PC-3 (cell line): ENCODE measurements around the gene HOXA9. TPM values are rescaled to one million over a fixed set of nuclear protein-coding genes. Genes with fewer than 3 reads are reported as not detected.

Source experiments
- ATAC-seq: fragments of 200-7000 bp; cut with Tn5 transposase; 2 replicates; pipeline ENCODE4 v1.9.1; 2020; ENCODE audit warnings: mild to moderate bottlenecking, moderate library complexity
- BruUV-seq: library from RNA; stranded (reverse); fragments of 400-500 nt; replicated peaks from 2 replicates; lab custom pipeline; 2021; lab: Mats Ljungman, UMichigan
- CTCF ChIA-PET: fragments of 300-600 bp; sonication (Branson Sonifier 250); formaldehyde crosslinking; loops from one replicate; lab custom pipeline; 2022; ENCODE audit warnings: antibody characterized with exemption; lab: Charles Lee
- POLR2A ChIA-PET: fragments of 300-600 bp; sonication (Branson Sonifier 250); formaldehyde crosslinking; loops from one replicate; lab custom pipeline; 2022; ENCODE audit warnings: antibody characterized with exemption; ENCODE audit not compliant: unreplicated experiment; lab: Charles Lee
- DNase-seq: peaks from one replicate; pipeline ENCODE4 v3.0.0-alpha.2; 2015
- H2AFZ ChIP-seq: fragments of 300-600 bp; sonication (generic); 2 replicates; pipeline ENCODE4 v1.6.0; 2016; ENCODE audit warnings: antibody characterized with exemption, low read length
- H3F3A ChIP-seq: fragments of 300-600 bp; sonication (generic); one replicate; pipeline ENCODE4 v1.6.0; 2017; ENCODE audit warnings: antibody characterized with exemption, low read length, control low read depth, mild to moderate bottlenecking; ENCODE audit not compliant: unreplicated experiment
- H3K27ac ChIP-seq: fragments of 300-600 bp; sonication (generic); 2 replicates; pipeline ENCODE4 v1.5.1; 2016; ENCODE audit warnings: mild to moderate bottlenecking, low read length
- H3K27me3 ChIP-seq: fragments of 300-600 bp; sonication (generic); 2 replicates; pipeline ENCODE4 v1.6.1; 2016; ENCODE audit warnings: low read length, mixed read lengths
- H3K36me3 ChIP-seq: fragments of 300-600 bp; sonication (generic); 2 replicates; pipeline ENCODE4 v1.6.1; 2016; ENCODE audit warnings: low read depth, mixed run types, low read length, mixed read lengths
- H3K4me1 ChIP-seq: fragments of 300-600 bp; sonication (generic); 2 replicates; pipeline ENCODE4 v1.5.1; 2016; ENCODE audit warnings: low read length; ENCODE audit not compliant: insufficient read depth
- H3K4me2 ChIP-seq: fragments of 300-600 bp; sonication (generic); 2 replicates; pipeline ENCODE4 v1.6.0; 2016; ENCODE audit warnings: low read length
- H3K4me3 ChIP-seq: fragments of 300-600 bp; sonication (generic); 2 replicates; pipeline ENCODE4 v1.5.1; 2016; ENCODE audit warnings: mild to moderate bottlenecking, low read length, mixed read lengths
- H3K79me2 ChIP-seq: fragments of 300-600 bp; sonication (generic); 2 replicates; pipeline ENCODE4 v1.6.1; 2017; ENCODE audit warnings: low read length, mixed read lengths
- H3K9ac ChIP-seq: fragments of 300-600 bp; sonication (generic); 2 replicates; pipeline ENCODE4 v1.6.0; 2016; ENCODE audit warnings: mild to moderate bottlenecking, low read length
- H3K9me2 ChIP-seq: fragments of 300-600 bp; sonication (generic); replicated peaks from 2 replicates; pipeline ENCODE4 v1.6.1; 2016; ENCODE audit warnings: mixed run types, low read length, mixed read lengths
- H3K9me3 ChIP-seq: fragments of 300-600 bp; sonication (generic); 2 replicates; pipeline ENCODE4 v1.6.1; 2016; ENCODE audit warnings: low read length, mixed read lengths
- H4K20me1 ChIP-seq: fragments of 300-600 bp; sonication (generic); 2 replicates; pipeline ENCODE4 v1.6.1; 2016; ENCODE audit warnings: low read length, mixed read lengths
- CTCF ChIP-seq: fragments of 300-600 bp; sonication (generic); conservative IDR thresholded peaks from 2 replicates; pipeline ENCODE4 v1.5.1; 2017; ENCODE audit warnings: antibody characterized with exemption, low read depth, mild to moderate bottlenecking, low read length
- EZH2 ChIP-seq: fragments of 300-600 bp; sonication (generic); IDR thresholded peaks from one replicate; pipeline ENCODE4 v1.6.1; 2017; ENCODE audit warnings: antibody characterized with exemption, mild to moderate bottlenecking, low read length; ENCODE audit not compliant: unreplicated experiment
- EZH2phosphoT487 ChIP-seq: fragments of 300-600 bp; sonication (generic); IDR thresholded peaks from 2 replicates; pipeline ENCODE4 v1.6.1; 2018; ENCODE audit warnings: mild to moderate bottlenecking, antibody characterized with exemption, low read length, borderline replicate concordance
- intact Hi-C: fragments of 100-400 bp; cut with micrococcal nuclease; formaldehyde crosslinking; loops from 2 replicates; pipeline ENCODE4 v1.9.0; 2023
- total RNA-seq: library from RNA; depleted of rRNA; stranded (reverse); fragments of >200 nt; gene quantifications from 2 replicates; pipeline ENCODE4 v1.2.3, GENCODE V29; 2014

Gene HOXA9
- total RNA-seq, 1 experiment from 2014 or later = 69.0 TPM

GRCh38 chr7:27126596-27127327 lies 38.6 kb downstream of the HOXA9 start:
- no peak overlapping the region for H3K4me2 ChIP-seq
- H3K27me3 ChIP-seq = no peaks in the 10 kb centered on the region
- intact Hi-C loops = no loop called here
- no peak overlapping the region for H2AFZ ChIP-seq
- no peaks in the 10 kb centered on the region for H4K20me1 ChIP-seq
- no peak overlapping the region for H3K27ac ChIP-seq
- ChIA-PET POLR2A (no interaction called here), CTCF (interaction anchor here (0.7 kb wide), 1 partner anchor 961 kb away, joined by 5 read pairs; no protein-coding TSS in a partner anchor)
- H3K9me3 ChIP-seq = no peaks in the 10 kb centered on the region
- no peak overlapping the region for H3K4me3 ChIP-seq
- no peak for DNase-seq
- ATAC-seq = no peak
- no peak overlapping the region for H3K9ac ChIP-seq
- peaks cover 23% of the 10 kb centered on the region for H3K79me2 ChIP-seq
- no peaks in the 10 kb centered on the region for H3K9me2 ChIP-seq
- TF ChIP-seq EZH2 = no peak
- TF ChIP-seq CTCF = no peak
- TF ChIP-seq EZH2phosphoT487 = no peak
- peaks cover 19% of the 10 kb centered on the region for H3K4me1 ChIP-seq
- BruUV-seq = no TSS peak
- H3K36me3 ChIP-seq = no peaks in the 10 kb centered on the region
- H3F3A ChIP-seq = no peaks in the 10 kb centered on the region

GRCh38 chr7:27125986-27126394 lies 39.3 kb downstream of the HOXA9 start:
- H3K9me2 ChIP-seq = no peaks in the 10 kb centered on the region
- DNase-seq (no peak), ATAC-seq (no peak)
- no peaks in the 10 kb centered on the region for H3K9me3 ChIP-seq
- peaks cover 12% of the 10 kb centered on the region; the same call in 1 of the 2 replicates for H3K4me1 ChIP-seq
- no peak overlapping the region for H3K27ac ChIP-seq
- H3K4me2 ChIP-seq = no peak overlapping the region
- no peak for TF ChIP-seq CTCF
- TF ChIP-seq EZH2 = no peak
- TF ChIP-seq EZH2phosphoT487 = no peak
- POLR2A ChIA-PET = no interaction called here
- H3K9ac ChIP-seq = no peak overlapping the region
- no TSS peak for BruUV-seq
- intact Hi-C loops = no loop called here
- H3K79me2 ChIP-seq = peaks cover 23% of the 10 kb centered on the region
- no peaks in the 10 kb centered on the region for H3K36me3 ChIP-seq
- no peak overlapping the region for H2AFZ ChIP-seq
- no peaks in the 10 kb centered on the region for H4K20me1 ChIP-seq
- no peak overlapping the region for H3K4me3 ChIP-seq
- H3K27me3 ChIP-seq = no peaks in the 10 kb centered on the region
- H3F3A ChIP-seq = no peaks in the 10 kb centered on the region
- CTCF ChIA-PET = no interaction called here
